ENCODE data around the gene KIF3A. TPM values are rescaled to one million over a fixed set of nuclear protein-coding genes. Genes with fewer than 3 reads are reported as not detected.

Gene KIF3A
- total RNA-seq, 4 donors from 2014 or later = 4.9 to 7.7 (median 6.3) TPM

GRCh38 chr5:132742158-132742557 is 4.8 kb upstream of the KIF3A start:
- intact Hi-C loops (cut with DNase I; ENCODE audit: low total_unique reads) = no loop called here
- WGBS, 2 donors = 86 to 98% methylated on average over 2 of the region's 2 CpGs
- no peak overlapping the region for H3K4me3 ChIP-seq (ENCODE audit: low read depth, poor library complexity, severe bottlenecking)
- TF ChIP-seq CTCF (IDR thresholded peaks at IDR 0.05) (no peak), POLR2A (IDR thresholded peaks at IDR 0.05) (no peak)
- DNase-seq (ENCODE audit: low spot score in 2 of 2) = no peak

GRCh38 chr5:132739232-132739631 is 1.9 kb upstream of the KIF3A start:
- WGBS, 2 donors = 85% methylated on average over 1 of the region's 1 CpG
- intact Hi-C loops (cut with DNase I; ENCODE audit: low total_unique reads) = no loop called here
- no peak overlapping the region for H3K4me3 ChIP-seq (ENCODE audit: low read depth, poor library complexity, severe bottlenecking)
- DNase-seq (ENCODE audit: low spot score in 2 of 2) = no peak
- TF ChIP-seq POLR2A (IDR thresholded peaks at IDR 0.05) (no peak), CTCF (IDR thresholded peaks at IDR 0.05) (no peak)

- H3K4me3 ChIP-seq (ENCODE audit: low read depth, poor library complexity, severe bottlenecking) = no peak overlapping the region
- intact Hi-C loops (cut with DNase I; ENCODE audit: low total_unique reads) = no loop called here
- no peak for DNase-seq (ENCODE audit: low spot score in 2 of 2)
- TF ChIP-seq POLR2A (IDR thresholded peaks at IDR 0.05) (no peak), CTCF (IDR thresholded peaks at IDR 0.05) (no peak)
- 67 to 69% methylated on average over 9 of the region's 9 CpGs for WGBS, 2 donors
Measured at GRCh38 chr5:132737982-132738681, 786 bp upstream of the KIF3A start.

- no peak overlapping the region for H3K4me3 ChIP-seq (ENCODE audit: low read depth, poor library complexity, severe bottlenecking)
- no peak for DNase-seq (ENCODE audit: low spot score in 2 of 2)
- intact Hi-C loops (cut with DNase I; ENCODE audit: low total_unique reads) = no loop called here
- TF ChIP-seq CTCF (IDR thresholded peaks at IDR 0.05) (no peak), POLR2A (IDR thresholded peaks at IDR 0.05) (no peak)
- 82 to 85% methylated on average over 2 of the region's 2 CpGs for WGBS, 2 donors
Measured at GRCh38 chr5:132734687-132735086, 2.7 kb downstream of the KIF3A start.

- 83 to 85% methylated on average over 2 of the region's 2 CpGs for WGBS, 2 donors
- DNase-seq (ENCODE audit: low spot score in 2 of 2) = no peak
- no peak overlapping the region for H3K4me3 ChIP-seq (ENCODE audit: low read depth, poor library complexity, severe bottlenecking)
- no peak for TF ChIP-seq CTCF (IDR thresholded peaks at IDR 0.05)
- no peak for TF ChIP-seq POLR2A (IDR thresholded peaks at IDR 0.05)
- intact Hi-C loops (cut with DNase I; ENCODE audit: low total_unique reads) = no loop called here
Measured at GRCh38 chr5:132733499-132734148, 3.7 kb downstream of the KIF3A start.
